Smooth muscle cell (in vitro differentiated cells): ENCODE measurements around the gene CDKL4. TPM values are rescaled to one million over a fixed set of nuclear protein-coding genes. Genes with fewer than 3 reads are reported as not detected.

Source experiments
- DNase-seq: peaks from one replicate; lab custom pipeline; 2025; ENCODE audit not compliant: unreplicated experiment; lab: John Stamatoyannopoulos, UW
- H2AFZ ChIP-seq: fragments of 200-600 bp; sonication (generic); 2 replicates; pipeline ENCODE4 v1.6.0; 2016; ENCODE audit warnings: antibody characterized with exemption, low read depth, mild to moderate bottlenecking
- H3F3A ChIP-seq: fragments of 200-600 bp; sonication (generic); 2 replicates; pipeline ENCODE4 v1.6.0; 2017; ENCODE audit warnings: antibody characterized with exemption, low read depth
- H3K27ac ChIP-seq: fragments of 200-600 bp; sonication (generic); 2 replicates; pipeline ENCODE4 v1.5.1; 2016; ENCODE audit warnings: low read depth, mild to moderate bottlenecking
- H3K27me3 ChIP-seq: fragments of 200-600 bp; sonication (generic); 2 replicates; pipeline ENCODE4 v1.6.1; 2016; ENCODE audit warnings: low read depth, mild to moderate bottlenecking
- H3K36me3 ChIP-seq: fragments of 200-600 bp; sonication (generic); 2 replicates; pipeline ENCODE4 v1.5.1; 2016; ENCODE audit warnings: low read depth
- H3K4me1 ChIP-seq: fragments of 200-600 bp; sonication (generic); 2 replicates; pipeline ENCODE4 v1.5.1; 2016; ENCODE audit warnings: low read depth
- H3K4me2 ChIP-seq: fragments of 200-600 bp; sonication (generic); 2 replicates; pipeline ENCODE4 v1.6.0; 2016; ENCODE audit warnings: mild to moderate bottlenecking
- H3K4me3 ChIP-seq: fragments of 200-600 bp; sonication (generic); 2 replicates; pipeline ENCODE4 v1.5.1; 2016; ENCODE audit warnings: mild to moderate bottlenecking
- H3K79me2 ChIP-seq: fragments of 200-600 bp; sonication (generic); 2 replicates; pipeline ENCODE4 v1.6.0; 2016; ENCODE audit warnings: low read depth, mild to moderate bottlenecking
- H3K9ac ChIP-seq: fragments of 200-600 bp; sonication (generic); 2 replicates; pipeline ENCODE4 v1.6.0; 2016; ENCODE audit warnings: low read depth
- H3K9me3 ChIP-seq: fragments of 200-600 bp; sonication (generic); replicated peaks from 2 replicates; pipeline ENCODE4 v1.5.1; 2016; ENCODE audit warnings: low read depth
- H4K20me1 ChIP-seq: fragments of 200-600 bp; sonication (generic); 2 replicates; pipeline ENCODE4 v1.6.0; 2016; ENCODE audit warnings: low read depth
- CTCF ChIP-seq: fragments of 200-600 bp; sonication (generic); IDR thresholded peaks from 2 replicates; pipeline ENCODE4 v1.5.1; 2017; ENCODE audit warnings: borderline replicate concordance, mild to moderate bottlenecking, antibody characterized with exemption; ENCODE audit not compliant: insufficient read depth, poor library complexity, severe bottlenecking
- WGBS: methylation state at CpG from one replicate; pipeline ENCODE4 v1.1.7; 2016; ENCODE audit warnings: low lambda C conversion rate; 5-methylcytosine and 5-hydroxymethylcytosine counted together
- polyA plus RNA-seq: library from polyadenylated mRNA; unstranded; fragments of >200 nt; fragmentation: Nextera tagmentation; extraction: Ambion mirVana; gene quantifications from 2 replicates; pipeline ENCODE4 v1.2.1, GENCODE V29; 2016
- total RNA-seq: library from RNA; depleted of rRNA; stranded (reverse); fragments of >200 nt; gene quantifications from 2 replicates; pipeline ENCODE4 v1.2.3, GENCODE V29; 2014

Gene CDKL4
- total and polyA plus RNA-seq, 2 experiments from 2014 or later, result 0.27 to 0.53 TPM

GRCh38 chr2:39227628-39228412 is 15.9 kb downstream of the CDKL4 start:
- peak overlapping the region; percentile 4 for H2AFZ ChIP-seq
- H3K4me3 ChIP-seq, result peak overlapping the region; percentile 52
- no peaks in the 10 kb centered on the region for H3K9me3 ChIP-seq
- TF ChIP-seq CTCF, result peak; percentile 94
- DNase-seq, result peak; percentile 10
- peak overlapping the region; percentile 87 for H3K4me2 ChIP-seq
- H3K36me3 ChIP-seq, result no peaks in the 10 kb centered on the region
- H4K20me1 ChIP-seq, result no peaks in the 10 kb centered on the region
- WGBS, result 21% methylated on average over 9 of the region's 9 CpGs
- no peaks in the 10 kb centered on the region for H3K4me1 ChIP-seq
- H3F3A ChIP-seq, result peaks cover 2% of the 10 kb centered on the region
- H3K27ac ChIP-seq, result no peak overlapping the region
- no peaks in the 10 kb centered on the region for H3K27me3 ChIP-seq
- no peaks in the 10 kb centered on the region for H3K79me2 ChIP-seq
- peak overlapping the region; percentile 31 for H3K9ac ChIP-seq

DNA sequence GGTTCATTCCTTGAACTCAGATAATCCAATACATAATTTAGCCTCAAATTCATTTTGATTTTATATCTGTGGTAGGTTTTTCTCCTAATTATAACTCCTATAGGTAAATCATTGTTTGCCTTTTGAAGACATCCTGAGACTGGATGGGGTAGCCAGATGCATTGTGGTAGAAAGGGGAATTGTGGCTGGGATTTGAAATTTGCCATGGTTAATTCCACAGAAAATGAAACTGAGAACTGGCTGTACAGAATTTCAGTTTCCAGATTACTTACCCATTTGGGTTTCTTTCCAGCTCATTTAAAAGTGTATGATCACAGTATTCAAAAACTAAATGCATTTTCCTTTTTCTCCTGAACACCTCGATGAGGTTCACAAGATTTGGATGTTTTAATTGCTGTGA is 18.2 kb downstream of the CDKL4 start:
- WGBS, result 94% methylated on average over 1 of the region's 1 CpG
- Histone ChIP-seq H3K27ac (no peak overlapping the region), H3K4me3 (no peak overlapping the region), H3K36me3 (no peaks in the 10 kb centered on the region), H3K4me2 (no peak overlapping the region), H3K27me3 (no peaks in the 10 kb centered on the region), H3K79me2 (no peaks in the 10 kb centered on the region), H2AFZ (no peak overlapping the region), H3K9ac (no peak overlapping the region), H3F3A (no peaks in the 10 kb centered on the region), H4K20me1 (no peaks in the 10 kb centered on the region), H3K9me3 (no peaks in the 10 kb centered on the region), H3K4me1 (no peaks in the 10 kb centered on the region)
- DNase-seq, result no peak
- TF ChIP-seq CTCF, result no peak

DNA sequence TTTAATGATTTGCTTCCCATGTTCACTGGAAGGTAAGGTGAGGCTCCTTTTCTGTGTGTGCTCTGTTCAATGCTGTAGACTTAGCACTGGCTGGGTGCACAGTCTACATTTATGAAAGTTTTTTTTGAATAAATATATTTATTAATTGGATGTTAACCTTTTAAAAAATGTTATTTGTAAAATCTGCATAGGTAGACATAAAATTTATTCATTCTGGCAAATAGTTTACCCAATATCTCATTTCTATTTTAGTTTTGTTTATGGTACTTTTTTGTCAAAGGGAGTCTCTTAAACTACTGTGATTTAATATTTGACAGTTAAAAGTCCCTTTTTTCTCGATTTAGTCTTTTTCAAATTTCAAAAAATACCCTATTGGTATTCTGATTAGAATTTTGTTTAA is 19.9 kb downstream of the CDKL4 start:
- DNase-seq, result no peak
- Histone ChIP-seq H2AFZ (no peak overlapping the region), H3K9ac (no peak overlapping the region), H3K4me2 (no peak overlapping the region), H3K79me2 (no peaks in the 10 kb centered on the region), H3K9me3 (no peaks in the 10 kb centered on the region), H3K27ac (no peak overlapping the region), H3K36me3 (no peaks in the 10 kb centered on the region), H3K4me1 (no peaks in the 10 kb centered on the region), H3K27me3 (no peaks in the 10 kb centered on the region), H3K4me3 (no peak overlapping the region), H4K20me1 (no peaks in the 10 kb centered on the region), H3F3A (no peaks in the 10 kb centered on the region)
- no peak for TF ChIP-seq CTCF
- 88% methylated on average over 1 of the region's 1 CpG for WGBS

DNA sequence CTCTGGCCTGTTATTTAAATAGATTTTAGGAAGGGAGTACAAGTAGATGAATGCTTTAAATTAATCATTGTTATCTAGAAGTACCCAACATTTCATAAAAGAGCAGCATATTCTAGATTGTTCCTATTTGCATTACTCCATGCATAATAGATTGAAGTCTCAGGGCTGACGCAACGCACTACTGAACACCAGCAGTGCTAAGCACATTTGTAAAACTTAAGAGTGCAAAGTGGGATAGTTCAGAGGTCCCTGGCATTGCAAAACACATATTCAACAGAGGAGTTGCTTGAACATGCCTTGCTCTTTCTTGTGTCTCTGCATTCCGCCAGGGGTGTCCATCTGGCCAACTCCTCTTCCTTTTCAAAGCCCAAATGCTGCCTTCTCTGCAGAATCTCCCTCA is 22.3 kb downstream of the CDKL4 start:
- DNase-seq, result no peak
- Histone ChIP-seq H3K9me3 (no peaks in the 10 kb centered on the region), H2AFZ (no peak overlapping the region), H3K27ac (no peak overlapping the region), H4K20me1 (no peaks in the 10 kb centered on the region), H3K36me3 (no peaks in the 10 kb centered on the region), H3F3A (no peaks in the 10 kb centered on the region), H3K27me3 (no peaks in the 10 kb centered on the region), H3K79me2 (no peaks in the 10 kb centered on the region), H3K4me2 (no peak overlapping the region), H3K4me3 (no peak overlapping the region), H3K4me1 (no peaks in the 10 kb centered on the region), H3K9ac (no peak overlapping the region)
- no peak for TF ChIP-seq CTCF
- WGBS, result 91% methylated on average over 3 of the region's 3 CpGs
